H1 (cell line): Measurements from ENCODE around the gene MDM1. TPM values are rescaled to one million over a fixed set of nuclear protein-coding genes. Genes with fewer than 3 reads are reported as not detected.

Experiments
- BCL11A ChIP-seq, 2 experiments: IDR thresholded peaks; one replicate each; pipeline ENCODE4 v1.6.1; 2011; ENCODE audit warnings: low read depth in 2 of 2, low read length in 2 of 2, mild to moderate bottlenecking in 2 of 2
- RXRA ChIP-seq: IDR thresholded peaks from 2 replicates; pipeline ENCODE4 v1.6.1; 2011; ENCODE audit warnings: low read depth, mild to moderate bottlenecking, low read length, moderate library complexity; ENCODE audit not compliant: insufficient read depth
- polyA plus RNA-seq, 7 experiments: library from polyadenylated mRNA; depleted of rRNA in 3 of 7; stranded (reverse) in 5 of 7; unstranded in 2 of 7; fragments of >200 nt in 5 of 7; fragments of 200-250 nt in 2 of 7; gene quantifications; 1 replicate in 5 of 7; 2 replicates in 1 of 7; 4 replicates in 1 of 7; pipeline versions ENCODE4 v1.2.1 to v1.2.3, GENCODE V29; 2011 to 2013; ENCODE audit warnings: missing spikeins in 2 of 7, mixed read lengths in 2 of 7
- total RNA-seq: library from RNA; stranded (reverse); fragmentation: NEBNext Ultra II Directional; extraction: Animal tissue kit (Norgen Biotek cat#: 25700); gene quantifications from 2 replicates; pipeline ENCODE4 v1.2.1, GENCODE V29; 2021

The MDM1 gene
- total and polyA plus RNA-seq, 2 of the 8 experiments (the other 6 are each of a cell fraction or from before 2014, with no cell fraction given) = 3.1 to 10.7 TPM

GRCh38 chr12:68264857-68265256, 67.3 kb downstream of the MDM1 start (continued):
- no peak for TF ChIP-seq BCL11A (IDR thresholded peaks at IDR 0.05; ENCODE audit: low read depth in 2 of 2, low read length in 2 of 2)
- TF ChIP-seq RXRA = no peak
